Activated CD4-positive, CD25-positive, alpha-beta regulatory T cell treated with anti-CD3 and anti-CD28 coated beads, Interleukin-2, amount 50 U/mL, for 24 hours (primary cell): ENCODE results near the gene ABR.
"Not testable (repeated sequence)": the region's sequence is repeated elsewhere in the genome, so short reads cannot be mapped to it uniquely, and the experiment has no call there.

Experiments used
- ATAC-seq, 2 donors: fragments of 150-1000 bp; cut with Tn5 transposase; one replicate each; pipeline ENCODE4 v1.10.0; 2021; ENCODE audit warnings: mild to moderate bottlenecking in 1 of 2, moderate library complexity in 1 of 2

Gene ABR

DNA sequence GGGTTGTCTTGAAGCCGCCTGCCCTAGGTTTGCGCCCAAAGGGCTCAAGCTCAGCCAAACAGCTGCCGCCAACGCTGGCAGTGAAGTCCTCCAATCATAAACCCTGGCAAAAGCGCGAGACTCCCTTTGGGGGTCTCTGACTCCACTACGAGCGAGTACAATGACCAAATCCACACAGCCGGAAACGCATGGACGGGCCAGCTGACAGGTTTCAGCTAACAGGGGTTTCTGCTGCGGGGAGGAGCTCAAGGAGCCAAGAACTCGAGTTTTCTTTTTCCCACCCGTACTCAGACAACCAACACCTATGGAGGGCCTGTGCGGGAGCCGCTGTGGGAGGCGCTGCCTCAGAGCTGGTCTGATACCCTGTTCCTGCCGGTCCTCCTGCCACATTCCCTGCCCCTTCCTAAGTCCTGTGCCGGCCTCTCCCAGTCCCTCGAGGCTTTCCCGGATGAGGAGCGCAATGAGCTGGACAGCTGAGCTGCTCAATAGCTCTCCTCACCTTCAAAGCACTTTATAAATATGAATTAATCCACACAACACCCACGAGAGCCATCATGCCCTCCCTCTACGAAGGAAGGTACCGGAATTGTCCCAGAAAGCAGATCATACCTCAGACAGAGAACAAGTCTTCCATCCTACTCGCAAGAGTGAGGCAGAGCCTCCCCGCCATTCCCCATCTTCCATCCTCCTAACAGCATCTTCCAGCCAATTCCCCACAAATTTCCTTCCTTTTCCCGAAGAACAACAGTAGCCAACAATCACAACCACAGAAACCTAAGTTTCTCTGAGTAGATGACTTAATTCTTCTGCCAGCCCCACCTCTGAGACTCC lies 6.1 kb downstream of the ABR start:
- ATAC-seq = no peak

DNA sequence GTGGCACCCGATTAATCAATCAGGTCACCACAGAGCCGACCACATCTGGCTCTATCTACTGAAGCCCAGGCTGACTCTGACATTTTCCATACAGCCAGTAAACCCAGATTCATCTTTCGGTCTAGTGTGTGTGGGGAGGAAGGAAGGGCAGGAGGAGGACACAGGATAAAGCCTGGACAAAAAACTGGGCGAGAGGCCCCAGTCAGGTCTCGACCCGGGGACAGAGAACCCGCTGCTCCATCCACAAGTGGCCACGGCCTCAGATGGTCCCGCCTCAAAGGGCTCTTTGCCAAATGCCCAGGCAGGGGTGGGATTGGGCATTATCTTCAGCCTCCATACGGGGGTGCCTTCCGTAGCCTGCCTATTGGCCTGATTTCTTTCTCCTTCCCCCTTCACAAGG lies 7.8 kb downstream of the ABR start:
- no peak for ATAC-seq

DNA sequence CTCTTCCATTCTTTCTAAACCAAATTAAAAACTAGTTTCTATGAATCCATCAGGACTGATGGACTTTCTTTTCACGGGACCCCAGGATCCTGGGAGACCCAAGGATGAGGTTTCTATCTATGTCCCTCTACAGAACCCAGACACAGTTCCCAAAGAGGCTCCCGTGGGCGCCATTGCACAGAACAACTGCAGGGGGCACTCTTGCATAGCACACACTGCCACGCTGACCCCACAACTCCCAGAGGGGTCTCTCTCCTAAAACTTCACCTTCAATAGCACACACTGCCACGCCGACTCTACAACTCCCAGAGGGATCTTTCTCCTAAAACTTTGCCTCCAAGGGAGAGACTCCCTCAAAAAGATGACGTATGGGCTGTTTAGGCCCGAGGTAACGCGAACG lies 9.0 kb downstream of the ABR start:
- no peak for ATAC-seq

DNA sequence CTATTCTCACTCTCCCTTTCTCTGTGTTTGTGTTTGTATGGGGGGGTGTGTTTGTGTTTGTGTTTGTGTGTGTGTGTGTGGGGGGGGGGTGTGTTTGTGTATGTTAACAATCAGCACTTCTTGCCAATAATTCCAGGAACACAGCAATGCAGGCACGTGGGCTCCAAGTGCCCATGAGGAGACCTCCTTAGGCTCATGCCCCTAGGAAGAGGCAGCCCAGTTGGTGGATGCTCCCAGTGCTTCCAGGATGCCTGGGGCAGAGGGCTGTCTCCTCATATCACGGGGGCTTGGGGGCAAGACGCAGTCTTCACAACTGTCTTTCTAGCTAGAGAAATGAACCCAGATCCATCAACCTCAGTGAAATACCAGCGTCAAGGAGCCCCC lies 9.9 kb downstream of the ABR start:
- no peak for ATAC-seq

DNA sequence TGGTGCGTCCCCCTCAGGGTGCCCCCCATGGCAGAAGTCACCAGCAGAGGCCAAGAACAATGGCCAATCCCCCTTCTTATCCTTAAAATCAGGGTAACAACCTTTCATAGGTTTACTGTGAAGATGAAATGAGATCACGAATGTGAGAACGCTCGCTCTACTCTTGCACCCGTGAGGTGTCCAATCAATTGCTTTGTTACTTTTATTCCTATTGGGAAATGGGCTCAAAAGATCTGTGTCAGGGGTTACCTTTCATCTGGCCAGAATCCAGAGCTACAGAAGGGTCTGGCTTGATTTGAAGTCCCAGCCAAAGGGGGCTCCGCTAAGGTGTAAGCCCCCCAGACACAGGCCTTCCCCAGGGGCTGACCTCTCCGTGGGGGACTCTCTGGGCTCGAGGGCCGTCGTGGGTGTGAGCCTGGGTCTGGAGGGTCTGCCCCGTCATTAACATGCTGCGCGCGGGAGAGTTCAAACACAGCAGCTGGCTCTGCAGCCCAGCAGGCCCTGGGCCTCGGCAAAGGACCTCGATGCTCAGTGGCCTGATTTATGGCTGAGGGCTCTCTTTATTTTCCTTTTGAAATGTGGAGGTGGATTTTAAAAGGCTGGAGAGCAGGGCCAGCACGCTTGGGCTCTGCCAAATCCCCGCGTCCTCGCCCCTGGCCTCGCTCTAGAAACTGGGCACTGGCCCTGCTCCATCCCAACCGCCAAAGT lies 10.4 kb downstream of the ABR start:
- no peak for ATAC-seq

DNA sequence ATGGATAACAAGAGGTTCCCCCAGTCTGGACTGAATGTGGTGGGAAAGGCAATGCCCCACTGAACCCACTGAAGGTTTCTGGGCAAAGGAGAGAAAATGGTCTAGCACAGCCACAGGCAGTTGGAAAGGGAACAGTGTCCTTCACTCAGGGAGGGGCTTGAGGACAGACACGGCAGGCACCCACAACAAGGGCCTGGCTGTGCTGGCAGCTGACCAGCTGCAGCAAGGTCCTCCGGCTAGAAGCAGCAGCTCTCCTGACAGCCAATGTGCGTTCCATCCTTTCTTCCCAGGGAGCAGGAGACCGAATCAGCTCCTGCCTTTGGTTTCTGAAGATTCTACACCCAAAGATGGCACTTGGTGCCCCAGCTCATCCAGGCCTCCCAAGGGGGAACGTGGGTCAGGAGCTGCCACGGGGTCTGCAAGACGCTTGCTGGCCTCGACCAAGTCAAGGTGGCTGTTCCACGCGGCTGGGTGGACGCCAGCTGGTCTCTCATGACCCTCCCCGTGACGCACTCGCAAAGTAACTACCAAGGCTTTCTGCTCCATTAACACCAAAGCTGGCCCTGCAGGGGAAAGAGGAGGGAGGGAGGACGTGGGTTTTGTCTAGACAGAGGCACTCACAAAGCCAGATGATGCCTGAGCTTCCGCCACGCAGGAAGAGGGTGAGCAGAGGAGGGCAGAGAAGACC lies 11.1 kb downstream of the ABR start:
- ATAC-seq = no peak

DNA sequence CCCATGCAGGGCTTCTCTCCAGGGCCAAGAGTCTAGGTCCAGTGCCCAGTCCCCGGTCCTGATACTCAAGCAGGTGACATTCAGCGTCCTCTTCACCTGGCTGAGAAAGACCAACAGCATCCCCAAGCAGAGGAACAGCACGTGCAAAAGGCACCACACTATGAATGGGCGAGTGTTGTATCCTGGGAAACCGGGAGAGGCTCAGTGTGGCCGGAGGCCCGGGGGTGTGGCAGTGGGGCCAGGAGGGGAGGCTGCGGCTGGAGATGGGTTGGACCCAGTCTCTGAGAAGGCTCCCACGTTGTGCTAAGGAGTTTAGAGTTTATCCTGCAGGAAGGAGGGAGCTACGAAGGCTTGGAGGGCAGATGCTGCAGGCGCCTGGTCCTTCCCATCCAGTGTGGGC lies 13.5 kb downstream of the ABR start:
- ATAC-seq = no peak

DNA sequence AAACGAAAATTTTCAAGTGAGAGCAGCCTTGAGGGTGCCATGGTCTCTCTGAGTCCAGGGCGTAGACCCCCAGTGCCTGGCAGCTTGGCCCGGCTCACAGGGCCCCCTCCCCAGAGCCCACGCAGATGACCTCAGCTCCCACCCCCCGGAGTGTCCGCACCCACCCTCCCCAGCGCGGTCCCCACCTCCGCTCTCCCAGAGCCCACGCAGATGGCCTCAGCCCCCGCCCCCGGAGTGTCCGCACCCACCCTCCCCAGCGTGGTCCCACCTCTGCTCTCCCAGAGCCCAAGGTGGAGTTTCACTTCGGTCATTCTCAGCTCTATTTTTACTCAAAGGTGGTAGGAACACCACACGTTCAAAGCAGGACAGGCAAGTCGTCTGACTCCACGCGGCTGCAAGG lies 13.9 kb downstream of the ABR start:
- ATAC-seq = no peak

DNA sequence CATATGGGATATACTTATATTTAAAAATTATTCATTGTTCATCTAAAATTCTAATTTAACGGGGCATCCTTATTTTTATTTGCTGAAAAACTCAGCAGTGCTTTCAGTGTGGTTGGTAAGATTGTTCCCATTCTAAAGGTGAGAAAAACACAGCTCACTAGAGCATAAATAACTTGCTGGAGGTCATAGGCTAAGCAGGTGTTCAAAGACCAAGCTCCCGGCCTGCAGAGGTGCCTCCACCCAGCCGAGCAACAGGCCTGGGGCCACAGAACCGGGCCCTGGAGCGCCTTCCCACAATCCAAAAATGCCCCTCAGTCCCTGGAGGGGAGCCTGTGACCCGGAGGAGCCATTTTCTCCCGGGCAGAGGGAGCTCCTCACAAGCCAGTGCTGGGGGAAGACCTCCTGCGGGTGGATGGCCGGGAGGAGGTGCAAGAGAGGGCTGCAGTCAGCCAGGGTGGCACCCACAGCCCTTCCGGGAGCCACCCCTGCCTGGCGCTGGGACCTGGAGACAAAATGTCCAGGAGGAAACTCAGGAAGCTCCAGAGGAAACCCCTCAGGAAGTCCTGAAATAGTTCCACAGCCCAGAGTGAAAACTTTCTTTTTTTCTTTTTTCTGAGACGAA lies 14.7 kb downstream of the ABR start:
- ATAC-seq = no peak

DNA sequence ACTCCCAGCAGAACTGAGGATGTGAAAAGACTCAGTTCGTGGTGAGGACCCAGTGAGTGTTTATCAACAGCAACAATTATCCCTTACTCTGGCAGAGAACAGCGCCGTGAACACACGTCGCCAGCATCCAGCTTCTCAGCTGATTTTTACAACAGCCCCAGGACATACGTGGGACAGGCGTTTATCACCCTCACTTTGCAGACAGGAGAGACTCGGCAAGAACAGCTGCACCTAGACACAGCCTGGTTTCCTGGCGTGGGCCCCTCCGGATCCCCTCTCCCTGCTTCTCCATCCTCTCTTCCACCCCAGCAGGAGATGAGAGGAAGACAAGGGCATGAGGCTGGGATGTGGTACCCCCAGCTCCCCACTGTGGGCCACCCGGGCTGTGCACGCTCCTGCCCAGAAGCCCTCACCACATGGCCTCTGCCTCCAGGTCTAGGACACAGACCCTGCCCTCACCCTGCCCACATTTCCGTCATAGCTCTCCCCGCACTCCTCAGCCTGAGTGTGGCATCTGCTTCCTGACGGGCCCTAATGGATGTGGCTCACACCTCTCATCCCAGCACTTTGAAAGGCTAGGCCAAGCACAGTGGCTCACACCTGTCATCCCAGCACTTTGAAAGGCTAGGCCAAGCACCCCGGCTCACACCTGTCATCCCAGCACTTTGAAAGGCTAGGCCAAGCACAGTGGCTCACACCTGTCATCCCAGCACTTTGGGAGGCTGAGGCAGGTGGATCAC lies 17.5 kb downstream of the ABR start:
- no peak for ATAC-seq

DNA sequence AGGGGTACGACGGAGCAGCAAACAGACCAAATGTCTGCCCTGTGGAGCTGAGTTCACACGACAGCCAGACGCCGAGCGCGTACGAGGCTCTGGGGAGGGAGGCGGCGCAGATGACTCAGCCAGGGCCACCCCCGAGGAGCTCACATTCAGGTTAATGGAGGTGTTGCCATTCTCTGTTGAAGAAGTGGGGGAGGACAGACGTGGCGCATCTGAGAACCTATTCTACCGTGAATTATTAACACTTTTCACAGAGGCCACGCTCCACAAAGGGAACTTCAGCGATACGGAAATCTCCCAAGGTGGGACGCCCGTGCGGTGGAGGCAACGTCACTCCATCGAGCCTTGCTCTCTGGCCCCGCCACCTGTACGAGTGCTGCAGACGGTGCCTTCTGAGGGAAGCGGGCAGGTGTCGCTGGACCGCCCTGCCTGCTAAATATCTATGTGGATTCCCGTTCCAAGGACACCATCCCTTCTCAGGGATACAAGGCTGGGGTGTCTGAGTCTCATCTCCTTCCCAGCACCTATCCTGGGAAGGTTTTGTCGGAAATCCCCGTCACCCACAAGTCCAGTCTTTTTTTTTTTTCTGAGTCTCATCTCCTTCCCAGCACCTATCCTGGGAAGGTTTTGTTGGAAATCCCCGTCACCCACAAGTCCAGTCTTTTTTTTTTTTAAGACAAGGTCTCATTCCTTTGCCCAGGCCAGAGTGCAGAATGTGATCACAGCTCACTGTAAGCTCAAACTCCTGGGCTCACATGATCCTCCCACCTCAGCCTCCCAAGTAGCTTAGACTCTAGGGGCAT lies 19.0 kb downstream of the ABR start:
- no peak for ATAC-seq

DNA sequence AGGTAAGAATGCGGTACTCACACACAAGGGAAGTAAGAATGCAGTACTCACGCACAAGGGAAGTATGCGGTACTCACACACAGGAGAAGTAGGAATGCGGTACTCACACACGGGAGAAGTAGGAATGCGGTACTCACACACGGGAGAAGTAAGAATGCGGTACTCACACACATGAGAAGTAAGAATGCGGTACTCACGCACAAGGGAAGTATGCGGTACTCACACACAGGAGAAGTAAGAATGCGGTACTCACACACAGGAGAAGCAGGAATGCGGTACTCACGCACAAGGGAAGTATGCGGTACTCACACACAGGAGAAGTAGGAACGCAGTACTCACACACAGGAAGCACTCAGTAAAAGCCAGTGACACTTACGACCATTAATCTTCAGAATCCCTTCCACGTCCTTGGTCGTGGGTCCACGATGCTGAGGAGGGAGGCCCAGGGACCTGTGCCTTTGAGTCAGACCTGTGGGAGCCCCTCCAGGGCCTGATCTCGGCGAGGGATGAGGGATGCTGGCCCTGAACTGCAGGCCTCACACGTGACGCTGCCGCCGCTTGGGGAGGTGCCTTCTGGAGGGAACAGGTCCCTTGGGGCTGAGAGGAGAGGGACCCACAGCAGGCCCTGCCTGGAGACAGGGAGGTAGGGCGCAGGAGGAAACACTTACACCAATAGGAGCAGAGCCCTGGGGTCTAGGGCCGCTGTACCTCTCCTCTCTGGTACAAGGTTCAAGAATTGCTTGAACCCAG lies 20.2 kb downstream of the ABR start:
- no peak for ATAC-seq

DNA sequence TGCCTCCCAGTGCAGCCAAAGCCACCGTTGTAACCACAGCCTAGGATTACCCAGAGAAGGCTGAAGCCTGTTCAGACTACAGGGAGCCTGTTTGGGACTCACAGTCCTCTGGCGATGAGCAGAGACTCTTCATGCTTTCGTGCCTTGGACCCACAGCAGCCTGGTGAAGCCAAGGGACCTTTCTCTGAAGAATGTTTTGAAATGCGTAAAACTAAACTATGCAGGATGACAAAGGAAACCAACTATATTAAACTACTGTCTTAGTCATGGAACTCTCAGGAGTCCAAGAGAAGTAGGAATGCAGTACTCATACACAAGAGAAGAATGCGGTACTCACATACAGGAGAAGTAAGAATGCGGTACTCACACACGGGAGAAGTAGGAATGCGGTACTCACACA lies 20.9 kb downstream of the ABR start:
- ATAC-seq = no peak

DNA sequence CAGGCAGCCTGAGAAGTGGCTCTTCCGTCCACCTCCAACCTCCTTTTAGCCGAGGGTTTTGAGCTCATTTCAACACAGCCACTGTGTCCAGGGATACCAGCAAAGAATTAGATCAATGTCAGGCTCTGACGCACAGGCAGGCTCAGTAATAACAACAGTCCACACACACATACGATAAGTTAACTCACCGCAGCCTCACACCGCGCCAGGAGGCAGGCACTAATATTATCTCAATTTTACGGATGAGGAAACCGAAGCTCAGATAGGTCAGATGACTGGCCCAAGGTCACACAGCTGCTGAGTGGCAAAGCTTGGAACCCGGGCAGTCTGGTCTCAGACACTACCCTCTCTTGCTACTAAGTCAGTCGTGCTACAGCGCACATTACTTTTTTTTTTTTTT lies 22.9 kb downstream of the ABR start:
- no peak for ATAC-seq

DNA sequence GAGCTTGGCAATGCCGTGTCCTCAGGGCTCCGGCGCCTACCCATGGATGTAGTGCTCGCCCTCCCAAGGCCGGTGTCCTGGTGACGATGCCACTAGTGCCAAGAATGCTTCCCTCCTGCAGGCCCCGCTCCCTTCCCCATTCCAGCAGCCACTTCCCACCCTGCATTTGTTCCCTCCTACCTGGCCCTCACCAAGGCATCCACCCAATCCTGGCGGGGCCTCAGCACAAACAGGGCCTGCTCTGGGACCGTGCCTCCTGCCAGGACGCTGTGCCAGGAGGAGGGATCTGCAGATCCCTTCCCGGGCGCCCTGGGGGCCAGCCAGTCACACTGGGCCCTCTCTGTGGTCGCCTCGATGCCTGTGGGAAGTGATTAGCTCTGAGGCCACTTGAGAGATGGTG lies 25.1 kb downstream of the ABR start:
- no peak for ATAC-seq

DNA sequence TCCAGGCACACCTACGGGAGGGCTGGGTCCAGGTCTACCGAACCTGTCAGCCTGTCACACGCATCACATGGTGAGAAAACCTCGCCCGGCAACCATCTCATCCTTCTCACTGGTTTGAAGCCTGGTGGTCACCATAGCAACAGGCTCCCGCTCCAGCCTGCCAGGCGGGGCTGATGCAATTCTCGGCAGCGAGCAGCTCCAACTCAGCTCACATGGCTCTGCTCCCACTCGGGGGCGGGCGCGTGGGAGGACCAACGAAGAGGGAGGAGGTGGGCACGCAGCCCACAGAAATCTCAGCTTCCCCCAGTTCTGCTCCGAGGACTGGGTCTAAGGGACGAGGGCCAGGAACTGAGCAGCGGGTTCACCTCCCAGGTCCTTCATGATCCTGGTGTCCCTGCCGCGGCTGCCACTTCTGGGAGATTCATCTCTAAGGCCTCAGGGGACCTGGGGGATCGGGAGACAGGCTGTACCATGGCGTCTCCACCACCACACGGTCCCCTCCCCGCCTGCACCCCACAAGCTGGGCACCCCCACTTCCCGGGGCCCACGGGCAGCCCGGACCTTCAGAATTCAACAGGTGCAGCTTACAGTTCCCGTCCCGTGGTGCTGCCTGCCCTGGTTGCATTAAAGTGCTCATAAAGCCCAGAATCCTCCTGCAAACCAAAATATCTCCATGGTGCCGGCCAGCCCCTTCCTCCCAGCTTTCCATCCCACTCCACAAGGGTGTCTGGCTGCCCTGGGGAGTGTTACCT lies 25.8 kb downstream of the ABR start:
- no peak for ATAC-seq

DNA sequence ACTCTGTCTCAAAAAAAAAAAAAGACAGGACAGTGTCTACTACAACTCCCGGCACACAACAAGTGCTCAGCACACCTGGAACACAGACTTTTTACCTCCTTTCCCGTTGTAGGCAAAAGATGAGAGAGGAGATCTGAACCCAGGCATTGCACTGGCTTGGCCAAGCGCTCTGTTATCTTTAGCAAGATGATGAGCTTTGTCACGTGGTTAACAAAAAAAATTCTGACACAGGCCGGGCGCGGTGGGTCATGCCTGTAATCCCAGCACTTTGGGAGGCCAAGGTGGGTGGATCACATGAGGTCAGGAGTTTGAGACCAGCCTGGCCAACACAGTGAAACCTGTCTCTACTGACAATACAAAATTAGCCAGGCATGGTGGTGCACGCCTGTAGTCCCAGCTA lies 27.2 kb downstream of the ABR start:
- not testable (repeated sequence) for ATAC-seq

DNA sequence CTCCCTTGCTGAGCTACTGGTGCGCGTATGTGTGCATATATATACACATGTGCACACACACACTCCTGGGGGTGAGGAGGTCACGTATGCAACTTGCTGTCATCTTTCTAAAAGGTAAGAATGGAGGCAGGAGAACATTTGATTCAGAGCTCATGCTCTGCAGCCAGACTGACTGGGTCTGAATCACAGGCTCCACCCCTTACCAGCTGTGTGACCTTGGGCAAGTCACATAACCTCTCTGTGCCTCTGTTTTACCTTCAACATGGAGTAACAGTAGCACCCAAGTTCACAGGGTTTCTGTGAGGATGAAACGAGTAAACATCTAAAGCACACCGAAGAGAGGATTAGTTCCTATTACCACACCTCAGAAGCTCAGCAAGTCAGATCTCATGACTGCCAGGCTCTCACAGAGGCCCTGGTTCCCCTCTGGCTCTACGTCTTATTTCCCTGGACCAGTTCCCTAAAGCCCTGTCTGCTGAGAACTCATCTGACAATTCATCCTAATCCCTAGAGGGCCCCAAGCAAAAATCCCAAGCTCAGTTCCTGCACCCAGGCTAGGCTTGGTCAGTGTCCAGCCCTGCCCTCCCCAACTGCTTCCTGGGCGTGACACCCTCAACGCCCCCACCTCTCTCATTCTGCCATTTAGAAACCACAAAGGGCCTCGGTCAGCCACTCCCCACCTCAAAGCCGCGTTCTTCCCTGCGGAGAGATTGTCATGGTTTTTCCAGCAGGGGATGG lies 28.7 kb downstream of the ABR start:
- no peak for ATAC-seq

DNA sequence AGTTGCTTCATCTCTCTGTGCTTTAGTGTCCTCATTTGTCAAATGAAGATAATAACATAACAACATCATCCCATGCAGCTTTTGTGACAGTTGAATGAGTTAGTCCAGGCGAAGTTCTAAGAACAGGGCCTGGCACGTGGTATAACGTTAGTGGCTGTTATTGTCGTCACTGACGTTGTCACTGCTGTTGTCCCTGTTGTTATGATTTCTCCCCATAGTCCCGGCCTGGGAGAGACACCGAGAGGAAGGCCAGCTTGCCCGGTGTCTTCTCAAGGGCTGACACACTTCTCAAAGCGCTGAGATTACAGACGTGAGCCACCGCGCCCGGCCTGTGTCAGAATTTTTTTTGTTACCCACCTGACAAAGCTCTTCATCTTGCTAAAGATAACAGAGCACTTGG lies 29.9 kb downstream of the ABR start:
- no peak for ATAC-seq

DNA sequence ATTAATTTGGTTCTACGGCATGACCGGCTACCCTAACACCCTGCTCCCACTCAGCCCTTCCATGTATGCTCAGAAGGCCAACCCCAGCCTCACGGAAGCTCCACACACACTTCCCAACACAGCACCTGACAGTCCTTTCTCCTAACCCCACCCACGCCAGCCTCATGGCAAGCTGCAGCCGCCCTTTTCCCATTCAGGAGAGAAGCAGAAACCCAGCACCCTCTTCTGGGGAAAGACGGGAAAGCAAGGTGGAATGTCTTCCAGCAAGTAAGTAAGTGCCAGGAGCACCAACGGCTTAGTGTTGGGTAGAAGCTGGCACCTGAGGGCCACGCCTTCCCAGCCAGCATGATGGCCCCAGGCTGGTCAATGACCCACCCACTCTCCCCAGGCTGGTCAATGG lies 32.1 kb downstream of the ABR start:
- ATAC-seq = no peak
